H1 (cell line): ENCODE measurements around the gene FOXE1. TPM values are rescaled to one million over a fixed set of nuclear protein-coding genes. Genes with fewer than 3 reads are reported as not detected.

Experiments
- CTCF ChIA-PET: fragments of 300-600 bp; sonication (Branson Sonifier 250); formaldehyde crosslinking; loops from one replicate; lab custom pipeline; 2021; ENCODE audit not compliant: partially characterized antibody; lab: Charles Lee
- POLR2A ChIA-PET: fragments of 300-600 bp; sonication (Branson Sonifier 250); formaldehyde crosslinking; loops from one replicate; lab custom pipeline; 2021; ENCODE audit warnings: inconsistent platforms; ENCODE audit not compliant: partially characterized antibody; lab: Charles Lee
- DNase-seq, 2 experiments: peaks; one replicate each; pipeline versions ENCODE4 v3.0.0 to v3.0.0-alpha.2; 2010 to 2022; ENCODE audit warnings: low spot score in 2 of 2, low read depth in 1 of 2, mixed read lengths in 1 of 2
- FAIRE-seq: peaks from 2 replicates; lab custom pipeline; 2011; peaks lifted over from hg19 to GRCh38; lab: Jason Lieb, UNC
- H2AFZ ChIP-seq: 2 replicates; pipeline ENCODE4 v1.8.1; 2012; ENCODE audit warnings: low read length, inconsistent platforms
- H2AK5ac ChIP-seq: 2 replicates; pipeline ENCODE4 v1.6.1; 2013; ENCODE audit warnings: low read depth, low read length
- H2BK120ac ChIP-seq: replicated peaks from 2 replicates; pipeline ENCODE3; 2013; ENCODE audit warnings: low read depth, low read length, inconsistent platforms
- H2BK12ac ChIP-seq: 2 replicates; pipeline ENCODE4 v1.6.1; 2013; ENCODE audit warnings: low read depth, low read length
- H2BK15ac ChIP-seq: 2 replicates; pipeline ENCODE4 v1.6.1; 2013; ENCODE audit warnings: low read length
- H2BK20ac ChIP-seq: 2 replicates; pipeline ENCODE4 v1.6.1; 2013; ENCODE audit warnings: low read length
- H2BK5ac ChIP-seq: 2 replicates; pipeline ENCODE4 v1.6.1; 2013; ENCODE audit warnings: low read depth, low read length
- H3K14ac ChIP-seq: 2 replicates; pipeline ENCODE4 v1.6.1; 2013; ENCODE audit warnings: inconsistent platforms; ENCODE audit not compliant: insufficient read length
- H3K18ac ChIP-seq: 2 replicates; pipeline ENCODE4 v1.6.1; 2013; ENCODE audit warnings: low read length; ENCODE audit errors: extremely low read depth
- H3K23ac ChIP-seq: 2 replicates; pipeline ENCODE4 v1.6.1; 2013; ENCODE audit warnings: inconsistent platforms; ENCODE audit not compliant: insufficient read length
- H3K23me2 ChIP-seq: 2 replicates; pipeline ENCODE4 v1.6.1; 2013; ENCODE audit warnings: low read depth, low read length
- H3K27ac ChIP-seq: 2 replicates; pipeline ENCODE4 v1.6.1; 2011; ENCODE audit warnings: low read depth, low read length, inconsistent platforms
- H3K27me3 ChIP-seq, 4 experiments: replicated peaks in 1 of 4; 1 replicate in 1 of 4; 2 replicates in 3 of 4; pipeline versions ENCODE4 v1.6.1 to v1.8.1; 2011 to 2013; ENCODE audit warnings: low read length in 3 of 4, mild to moderate bottlenecking in 3 of 4, inconsistent platforms in 2 of 4, mixed read lengths in 2 of 4, moderate library complexity in 1 of 4; ENCODE audit not compliant: control insufficient read depth in 3 of 4, insufficient read depth in 3 of 4; ENCODE audit errors: extremely low read depth in 1 of 4
- H3K36me3 ChIP-seq, 4 experiments: 2 replicates each; pipeline versions ENCODE4 v1.6.1 to v1.8.1; 2011 to 2013; ENCODE audit warnings: mild to moderate bottlenecking in 4 of 4, low read length in 3 of 4, moderate library complexity in 2 of 4, control low read depth in 1 of 4, inconsistent platforms in 1 of 4; ENCODE audit not compliant: insufficient read depth in 4 of 4, control insufficient read depth in 2 of 4
- H3K4ac ChIP-seq: replicated peaks from 2 replicates; pipeline ENCODE3; 2013; ENCODE audit warnings: low read length, low read depth, mixed read lengths, inconsistent platforms; ENCODE audit not compliant: insufficient read length
- H3K4me1 ChIP-seq, 4 experiments: replicated peaks in 1 of 4; 1 replicate in 1 of 4; 2 replicates in 3 of 4; pipeline versions ENCODE4 v1.6.1 to v1.8.1; 2011 to 2013; ENCODE audit warnings: low read length in 3 of 4, inconsistent platforms in 2 of 4, mixed read lengths in 1 of 4; ENCODE audit not compliant: insufficient read depth in 4 of 4, control insufficient read depth in 3 of 4
- H3K4me2 ChIP-seq, 2 experiments: 2 replicates each; pipeline versions ENCODE4 v1.6.1 to v1.8.1; 2011 to 2013; ENCODE audit warnings: low read depth in 2 of 2, low read length in 2 of 2, control low read depth in 1 of 2, inconsistent platforms in 1 of 2, mild to moderate bottlenecking in 1 of 2; ENCODE audit not compliant: insufficient read depth in 1 of 2
- H3K4me3 ChIP-seq, 4 experiments: fragments of 200-600, 300-600 bp in 1 of 4; sonication (generic), shearing (Covaris generic), sonication (Bioruptor Twin) in 1 of 4; 2 replicates each; pipeline versions ENCODE4 v1.5.1 to v1.8.1; 2011 to 2016; ENCODE audit warnings: low read length in 4 of 4, low read depth in 3 of 4, control low read depth in 2 of 4, inconsistent platforms in 2 of 4, mild to moderate bottlenecking in 2 of 4, mixed read lengths in 1 of 4, moderate library complexity in 1 of 4; ENCODE audit not compliant: insufficient read depth in 2 of 4; ENCODE audit errors: extremely low read depth in 1 of 4
- H3K56ac ChIP-seq: replicated peaks from 2 replicates; pipeline ENCODE3; 2013; ENCODE audit warnings: low read depth, mild to moderate bottlenecking, mixed read lengths, low read length, inconsistent platforms; ENCODE audit not compliant: insufficient read length
- H3K79me1 ChIP-seq: 2 replicates; pipeline ENCODE4 v1.6.1; 2013; ENCODE audit warnings: low read depth, low read length, control low read depth
- H3K79me2 ChIP-seq, 2 experiments: 2 replicates each; pipeline versions ENCODE4 v1.6.1 to v1.8.1; 2012 to 2013; ENCODE audit warnings: low read length in 2 of 2, mild to moderate bottlenecking in 2 of 2, inconsistent platforms in 1 of 2; ENCODE audit not compliant: insufficient read depth in 2 of 2, control insufficient read depth in 1 of 2
- H3K9ac ChIP-seq, 4 experiments: replicated peaks in 1 of 4; 1 replicate in 1 of 4; 2 replicates in 3 of 4; pipeline versions ENCODE4 v1.6.1 to v1.8.1; 2011 to 2013; ENCODE audit warnings: low read depth in 3 of 4, low read length in 3 of 4, control low read depth in 2 of 4, mild to moderate bottlenecking in 2 of 4, moderate library complexity in 2 of 4, inconsistent platforms in 1 of 4; ENCODE audit errors: extremely low read depth in 1 of 4
- H3K9me3 ChIP-seq, 2 experiments: 2 replicates each; pipeline versions ENCODE4 v1.6.1 to v1.8.1; 2012 to 2013; ENCODE audit warnings: mild to moderate bottlenecking in 2 of 2, moderate library complexity in 2 of 2, control low read depth in 1 of 2, inconsistent platforms in 1 of 2, low read depth in 1 of 2, low read length in 1 of 2, mixed read lengths in 1 of 2; ENCODE audit not compliant: insufficient read depth in 2 of 2
- H4K20me1 ChIP-seq, 2 experiments: replicated peaks in 1 of 2; 2 replicates each; pipeline versions ENCODE3 to v1.8.1; 2011 to 2013; ENCODE audit warnings: inconsistent platforms in 2 of 2, low read length in 2 of 2, mild to moderate bottlenecking in 1 of 2; ENCODE audit not compliant: insufficient read depth in 2 of 2, control insufficient read depth in 1 of 2
- H4K5ac ChIP-seq: 2 replicates; pipeline ENCODE4 v1.6.1; 2013; ENCODE audit warnings: low read length, low read depth, mixed read lengths, inconsistent platforms; ENCODE audit not compliant: insufficient read length
- H4K8ac ChIP-seq: 2 replicates; pipeline ENCODE4 v1.8.0; 2013; ENCODE audit warnings: mild to moderate bottlenecking, moderate library complexity, low read length, inconsistent platforms; ENCODE audit not compliant: insufficient read depth; ENCODE audit errors: extremely low read depth
- H4K91ac ChIP-seq: replicated peaks from 2 replicates; pipeline ENCODE3; 2013; ENCODE audit warnings: low read length, mixed read lengths, inconsistent platforms; ENCODE audit not compliant: insufficient read length
- ASH2L ChIP-seq: fragments of 200-600, 300-600 bp; sonication (generic); IDR thresholded peaks from one replicate; pipeline ENCODE4 v1.7.1; 2017; ENCODE audit warnings: low read length
- BACH1 ChIP-seq: IDR thresholded peaks from 2 replicates; pipeline ENCODE4 v1.6.1; 2012; ENCODE audit warnings: low read length, improper control_type of control experiment
- BCL11A ChIP-seq, 2 experiments: IDR thresholded peaks; one replicate each; pipeline ENCODE4 v1.6.1; 2011; ENCODE audit warnings: low read depth in 2 of 2, low read length in 2 of 2, mild to moderate bottlenecking in 2 of 2
- CBX8 ChIP-seq: fragments of 300-800, 300-1000 bp; sonication (generic); IDR thresholded peaks from 2 replicates; pipeline ENCODE4 v1.7.1; 2016; ENCODE audit warnings: low read depth, low read length, borderline replicate concordance
- CEBPB ChIP-seq: IDR thresholded peaks from 2 replicates; pipeline ENCODE4 v1.6.1; 2012; ENCODE audit warnings: low read depth, low read length
- MAFK ChIP-seq: IDR thresholded peaks from 2 replicates; pipeline ENCODE4 v1.6.1; 2012; ENCODE audit warnings: low read depth, mild to moderate bottlenecking, improper control_type of control experiment, low read length
- MAX ChIP-seq: IDR thresholded peaks from 2 replicates; pipeline ENCODE4 v1.6.1; 2012; ENCODE audit warnings: inconsistent platforms
- NANOG ChIP-seq: IDR thresholded peaks from 2 replicates; pipeline ENCODE4 v1.6.1; 2011; ENCODE audit warnings: low read length, low read depth, mild to moderate bottlenecking, inconsistent platforms; ENCODE audit not compliant: insufficient read depth, poor library complexity, severe bottlenecking
- RAD21 ChIP-seq, 2 experiments: IDR thresholded peaks in 1 of 2; conservative IDR thresholded peaks in 1 of 2; 2 replicates each; pipeline ENCODE4 v1.6.1; 2011; ENCODE audit warnings: low read depth in 2 of 2, low read length in 2 of 2, improper control_type of control experiment in 1 of 2, inconsistent platforms in 1 of 2, mild to moderate bottlenecking in 1 of 2, moderate library complexity in 1 of 2
- RXRA ChIP-seq: IDR thresholded peaks from 2 replicates; pipeline ENCODE4 v1.6.1; 2011; ENCODE audit warnings: low read depth, mild to moderate bottlenecking, low read length, moderate library complexity; ENCODE audit not compliant: insufficient read depth
- SIRT6 ChIP-seq: IDR thresholded peaks from one replicate; pipeline ENCODE4 v1.7.1; 2012; ENCODE audit warnings: low read length, inconsistent platforms
- SIX5 ChIP-seq: IDR thresholded peaks from 2 replicates; pipeline ENCODE4 v1.6.1; 2011; ENCODE audit warnings: mild to moderate bottlenecking, low read depth, low read length
- SP1 ChIP-seq: IDR thresholded peaks from 2 replicates; pipeline ENCODE4 v1.6.1; 2011; ENCODE audit warnings: low read depth, low read length
- TAF7 ChIP-seq: optimal IDR thresholded peaks from 2 replicates; pipeline ENCODE3; 2011; ENCODE audit warnings: low read depth, mild to moderate bottlenecking, inconsistent platforms, low read length, moderate library complexity, borderline replicate concordance
- WGBS, 2 experiments: shearing (Covaris generic) in 1 of 2; methylation state at CpG; one replicate each; pipeline versions ENCODE4 v1.1.6 to v1.1.7; 2013 to 2015; ENCODE audit warnings: low lambda C conversion rate in 2 of 2, mixed read lengths in 2 of 2, inconsistent platforms in 1 of 2, low coverage in 1 of 2, missing lambda C conversion rate in 1 of 2; ENCODE audit not compliant: insufficient replicate concordance in 2 of 2, insufficient coverage in 1 of 2, insufficient read length in 1 of 2; ENCODE audit errors: extremely low coverage in 1 of 2, missing lambda C conversion rate in 1 of 2; 5-methylcytosine and 5-hydroxymethylcytosine counted together
- polyA plus RNA-seq, 7 experiments: library from polyadenylated mRNA; depleted of rRNA in 3 of 7; stranded (reverse) in 5 of 7; unstranded in 2 of 7; fragments of >200 nt in 5 of 7; fragments of 200-250 nt in 2 of 7; gene quantifications; 1 replicate in 5 of 7; 2 replicates in 1 of 7; 4 replicates in 1 of 7; pipeline versions ENCODE4 v1.2.1 to v1.2.3, GENCODE V29; 2011 to 2013; ENCODE audit warnings: missing spikeins in 2 of 7, mixed read lengths in 2 of 7
- total RNA-seq: library from RNA; stranded (reverse); fragmentation: NEBNext Ultra II Directional; extraction: Animal tissue kit (Norgen Biotek cat#: 25700); gene quantifications from 2 replicates; pipeline ENCODE4 v1.2.1, GENCODE V29; 2021

Gene FOXE1
- total and polyA plus RNA-seq, 2 of the 8 experiments (the other 6 are each of a cell fraction or from before 2014, with no cell fraction given) = 0.03 TPM; not detected in 1

GRCh38 chr9:97807681-97808080 is 45.3 kb upstream of the FOXE1 start:
- ChIA-PET POLR2A (no interaction called here), CTCF (interaction anchor here (0.6 to 1.5 kb wide), 3 partner anchors 18 to 1269 kb away, joined by 3 to 4 read pairs (median 3); no protein-coding TSS in a partner anchor)
- Histone ChIP-seq H3K79me1 (no peaks in the 10 kb centered on the region), H2BK5ac (no peak overlapping the region), H4K8ac (no peak overlapping the region), H3K9me3 (no peaks in the 10 kb centered on the region), H3K79me2 (no peaks in the 10 kb centered on the region), H2AFZ (no peak overlapping the region), H2BK120ac (no peak overlapping the region), H3K4ac (no peak overlapping the region), H3K4me1 (peaks cover 4 to 15% (median 12%) of the 10 kb centered on the region in 4 experiments; a peak in 6 of 7 replicates), H3K18ac (no peak overlapping the region), H3K14ac (no peak overlapping the region), H4K5ac (no peak overlapping the region), H4K20me1 (no peaks in the 10 kb centered on the region), H3K36me3 (no peaks in the 10 kb centered on the region), H3K23me2 (peaks cover 7% of the 10 kb centered on the region), H3K4me2 (no peak overlapping the region), H3K27me3 (peaks cover 0 to 5% (median 1%) of the 10 kb centered on the region in 4 experiments; a peak in 3 of 7 replicates), H3K23ac (no peak overlapping the region), H3K9ac (no peak overlapping the region), H2BK20ac (no peak overlapping the region), H3K27ac (no peak overlapping the region), H2BK12ac (no peak overlapping the region), H3K56ac (no peak overlapping the region), H2AK5ac (0 out of 2 replicates have a peak overlapping the region, but pooled peaks have one; percentile 39), H3K4me3 (no peak overlapping the region), H2BK15ac (no peak overlapping the region), H4K91ac (no peak overlapping the region)
- WGBS, 2 experiments = 89% methylated on average over 2 of the region's 2 CpGs; no CpG with 5 or more reads in 1 of the 2 experiments
- FAIRE-seq (no peak), DNase-seq (no peak)
- no peak for TF ChIP-seq MAX
- TF ChIP-seq SIX5 = no peak
- no peak for TF ChIP-seq ASH2L
- TF ChIP-seq CEBPB = no peak
- no peak for TF ChIP-seq BACH1
- TF ChIP-seq RAD21 (IDR thresholded peaks at IDR 0.05 in 1 of 2, conservative IDR thresholded peaks at IDR 0.05 in 1 of 2; ENCODE audit: low read depth in 2 of 2, low read length in 2 of 2) = no peak
- no peak for TF ChIP-seq TAF7
- no peak for TF ChIP-seq BCL11A (IDR thresholded peaks at IDR 0.05; ENCODE audit: low read depth in 2 of 2, low read length in 2 of 2)
- no peak for TF ChIP-seq RXRA
- no peak for TF ChIP-seq CBX8
- no peak for TF ChIP-seq SP1
- TF ChIP-seq SIRT6 = no peak
- TF ChIP-seq NANOG = no peak
- TF ChIP-seq MAFK = no peak
